IPS DF 6.9 (cell line): ENCODE results near the gene BLACAT1.
"Not testable (repeated sequence)": the region's sequence is repeated elsewhere in the genome, so short reads cannot be mapped to it uniquely, and the experiment has no call there.

ENCODE experiments used
- DNase-seq: peaks from one replicate; pipeline ENCODE4 v3.0.0-alpha.2; 2013; ENCODE audit warnings: low read depth, low spot score
- H3K27ac ChIP-seq: one replicate; pipeline ENCODE4 v1.5.1; 2013; ENCODE audit warnings: low read length, control low read depth
- H3K27me3 ChIP-seq: 2 replicates; pipeline ENCODE4 v1.6.1; 2013; ENCODE audit warnings: mild to moderate bottlenecking, low read length; ENCODE audit not compliant: control insufficient read depth, insufficient read depth
- H3K36me3 ChIP-seq: 2 replicates; pipeline ENCODE4 v1.6.1; 2013; ENCODE audit warnings: low read length; ENCODE audit not compliant: control insufficient read depth, insufficient read depth
- H3K4me1 ChIP-seq: 2 replicates; pipeline ENCODE4 v1.6.1; 2013; ENCODE audit warnings: low read length; ENCODE audit not compliant: control insufficient read depth, insufficient read depth
- H3K4me3 ChIP-seq: 2 replicates; pipeline ENCODE4 v1.5.1; 2013; ENCODE audit warnings: mild to moderate bottlenecking, low read length
- H3K9me3 ChIP-seq: 2 replicates; pipeline ENCODE4 v1.6.1; 2013; ENCODE audit warnings: low read length, inconsistent platforms; ENCODE audit not compliant: control insufficient read depth, insufficient read depth
- WGBS: extraction: QIAGEN DNeasy Blood & Tissue Kit; methylation state at CpG from one replicate; pipeline ENCODE4 v1.1.7; 2013; ENCODE audit warnings: mixed read lengths, missing lambda C conversion rate; ENCODE audit not compliant: insufficient read length, insufficient coverage; 5-methylcytosine and 5-hydroxymethylcytosine counted together

The BLACAT1 gene

GRCh38 chr1:205410581-205411298, 45.1 kb downstream of the BLACAT1 start:
- Histone ChIP-seq H3K4me1 (no peaks in the 10 kb centered on the region), H3K27me3 (no peaks in the 10 kb centered on the region), H3K9me3 (peaks cover 2% of the 10 kb centered on the region; the same call in 1 of the 2 replicates), H3K4me3 (no peak overlapping the region), H3K36me3 (no peaks in the 10 kb centered on the region), H3K27ac (no peak overlapping the region)
- WGBS: no CpG with 5 or more reads among the region's 5 CpGs
- DNase-seq: no peak

DNA sequence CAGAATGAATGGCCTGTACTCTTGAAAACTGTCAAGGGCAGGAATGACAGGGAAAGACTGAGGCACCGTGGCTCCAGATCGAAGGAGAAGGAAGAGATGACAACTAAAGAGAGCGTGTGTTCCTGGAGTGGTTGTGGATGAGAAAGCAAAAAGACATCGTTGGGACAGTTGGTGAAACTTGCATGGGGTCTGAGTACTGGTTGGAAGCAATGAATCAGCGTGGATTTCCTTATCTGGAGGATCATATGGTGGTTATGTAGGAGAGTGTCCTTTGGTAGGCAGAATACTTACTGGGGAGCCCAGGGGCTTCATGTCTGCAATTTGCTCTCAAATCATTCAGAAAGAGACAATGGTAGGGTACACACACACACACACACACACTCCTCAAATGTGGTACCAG, 47.9 kb downstream of the BLACAT1 start:
- no CpG with 5 or more reads among the region's 5 CpGs for WGBS
- Histone ChIP-seq H3K27me3 (no peaks in the 10 kb centered on the region), H3K27ac (no peak overlapping the region), H3K36me3 (no peaks in the 10 kb centered on the region), H3K4me1 (no peaks in the 10 kb centered on the region), H3K9me3 (peaks cover 2% of the 10 kb centered on the region; the same call in 1 of the 2 replicates), H3K4me3 (no peak overlapping the region)
- DNase-seq: no peak

GRCh38 chr1:205406252-205406651, 49.6 kb downstream of the BLACAT1 start:
- not testable (repeated sequence) for H3K27me3 ChIP-seq, DNase-seq, H3K9me3 ChIP-seq, H3K27ac ChIP-seq, H3K4me3 ChIP-seq, H3K4me1 ChIP-seq, H3K36me3 ChIP-seq
- WGBS: no CpG with 5 or more reads among the region's 12 CpGs
